ENCODE data around the gene ECI2. TPM values are rescaled to one million over a fixed set of nuclear protein-coding genes. Genes with fewer than 3 reads are reported as not detected.

Gene ECI2
- total and polyA plus RNA-seq, 2 experiments from 2014 or later, result 63.7 to 102 TPM

GRCh38 chr6:4174042-4174441 is 38.7 kb upstream of the ECI2 start (continued):
- TF ChIP-seq ZNF462 (CRISPR knock-in tag; IDR thresholded peaks at IDR 0.05), result no peak

GRCh38 chr6:4172368-4172767 is 37.0 kb upstream of the ECI2 start:
- Histone ChIP-seq H3K4me2 (no peak overlapping the region), H3K27ac (ENCODE audit: low read depth) (no peak overlapping the region), H3K4me1 (ENCODE audit: insufficient read depth) (peaks cover 7% of the 10 kb centered on the region; the same call in 1 of the 2 replicates), H3K27me3 (ENCODE audit: insufficient read depth) (peaks cover 21% of the 10 kb centered on the region; the same call in 1 of the 2 replicates), H2AFZ (no peak overlapping the region), H3K4me3 (no peak overlapping the region), H3K79me2 (replicated peaks; ENCODE audit: insufficient read depth) (no peaks in the 10 kb centered on the region), H3F3A (replicated peaks; ENCODE audit: low read depth) (no peaks in the 10 kb centered on the region), H4K20me1 (replicated peaks; ENCODE audit: insufficient read depth) (no peaks in the 10 kb centered on the region), H3K36me3 (ENCODE audit: insufficient read depth) (no peaks in the 10 kb centered on the region), H3K9me2 (ENCODE audit: insufficient read depth) (0 out of 2 replicates have a peak, but pooled peaks cover 5% of the 10 kb centered on the region)
- peaks cover 18% of the 10 kb centered on the region; the same call in 2 of the 3 replicates for H3K9me3 Mint-ChIP-seq
- H3K4me1 Mint-ChIP-seq, result peaks cover 28% of the 10 kb centered on the region
- DNase-seq (ENCODE audit: low spot score), result no peak
- H3K27ac Mint-ChIP-seq, result no peak overlapping the region
- H3K4me3 Mint-ChIP-seq, result no peak overlapping the region; the same call in 2 of the 3 replicates
- ATAC-seq, result no peak
- no peak for TF ChIP-seq REST (IDR thresholded peaks at IDR 0.05; ENCODE audit: unreplicated experiment)
- TF ChIP-seq ZNF331 (CRISPR knock-in tag; IDR thresholded peaks at IDR 0.05; ENCODE audit: low read depth), result no peak
- TF ChIP-seq EZH2 (IDR thresholded peaks at IDR 0.05; ENCODE audit: low read depth, unreplicated experiment), result no peak
- TF ChIP-seq ZNF462 (CRISPR knock-in tag; IDR thresholded peaks at IDR 0.05), result no peak
- no peak for TF ChIP-seq ZNF114 (CRISPR knock-in tag; IDR thresholded peaks at IDR 0.05)
- peaks cover 20% of the 10 kb centered on the region; the same call in 2 of the 3 replicates for H3K36me3 Mint-ChIP-seq (ENCODE audit: low read depth)
- H3K27me3 Mint-ChIP-seq (ENCODE audit: insufficient read depth, low read depth, poor library complexity), result peaks cover 12% of the 10 kb centered on the region

Measured in GM23338 (cell line).